Activated CD8-positive, alpha-beta memory T cell treated with anti-CD3 and anti-CD28 coated beads for 48 hours (primary cell): Measurements from ENCODE around the gene EML3.
"Not testable (repeated sequence)": the region's sequence is repeated elsewhere in the genome, so short reads cannot be mapped to it uniquely, and the experiment has no call there.

Experiments used
- DNase-seq, 3 experiments: peaks; one replicate each; pipeline ENCODE4 v3.0.0-alpha.2; 2020; ENCODE audit warnings: low read depth in 2 of 3, low spot score in 2 of 3

Gene EML3

DNA sequence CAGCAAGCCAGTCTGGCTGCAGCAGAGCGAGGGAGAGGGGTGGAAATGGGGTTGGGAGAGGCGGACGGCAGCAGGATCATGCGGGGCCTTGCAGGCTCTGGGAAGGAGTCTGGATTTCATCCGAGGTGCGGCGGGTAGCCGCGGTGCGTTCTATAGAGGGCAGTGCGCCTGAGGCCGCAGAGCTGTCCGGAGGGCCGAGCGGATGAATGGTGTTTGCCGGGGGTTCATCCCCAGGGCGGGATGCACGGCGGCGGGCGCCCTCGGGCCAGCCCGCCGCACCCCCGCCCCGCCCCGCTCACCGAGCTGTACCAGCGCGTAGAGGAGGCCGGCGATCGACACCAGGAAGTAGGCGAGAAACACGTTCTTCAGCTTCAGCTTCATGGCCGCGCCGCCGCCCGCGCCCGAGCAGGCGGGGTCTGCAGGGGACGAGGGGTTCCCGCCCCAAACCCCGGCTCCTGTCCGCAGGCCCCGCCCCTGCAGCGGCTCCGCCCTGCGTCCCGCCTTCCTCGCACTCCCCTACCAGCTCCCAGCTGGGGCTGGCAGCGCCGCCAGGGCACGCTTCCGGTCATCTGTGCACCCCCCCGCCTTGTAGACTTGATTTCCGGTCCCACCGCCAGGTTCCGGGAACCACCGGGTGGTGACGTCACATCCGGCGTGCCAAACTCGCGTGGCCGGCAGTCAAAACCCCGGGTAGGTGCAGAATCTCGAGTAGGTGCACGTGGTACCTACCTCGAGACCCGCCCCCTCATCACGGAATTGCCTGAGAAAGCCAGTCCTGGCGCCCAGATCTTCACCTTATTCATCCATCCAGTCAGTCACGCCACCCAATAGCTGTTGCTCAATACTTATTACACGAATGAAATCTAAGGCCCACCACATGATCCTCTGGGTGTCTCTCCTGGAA, 9.2 kb upstream of the EML3 start, which contains the start of gene B3GAT3:
TSS of gene B3GAT3 (minus strand) at position 420 of the 904 bp plus-strand sequence. CDS start at position 381, 39 bp downstream.
- peak; percentile 94 to 97 (median 95) for DNase-seq

DNA sequence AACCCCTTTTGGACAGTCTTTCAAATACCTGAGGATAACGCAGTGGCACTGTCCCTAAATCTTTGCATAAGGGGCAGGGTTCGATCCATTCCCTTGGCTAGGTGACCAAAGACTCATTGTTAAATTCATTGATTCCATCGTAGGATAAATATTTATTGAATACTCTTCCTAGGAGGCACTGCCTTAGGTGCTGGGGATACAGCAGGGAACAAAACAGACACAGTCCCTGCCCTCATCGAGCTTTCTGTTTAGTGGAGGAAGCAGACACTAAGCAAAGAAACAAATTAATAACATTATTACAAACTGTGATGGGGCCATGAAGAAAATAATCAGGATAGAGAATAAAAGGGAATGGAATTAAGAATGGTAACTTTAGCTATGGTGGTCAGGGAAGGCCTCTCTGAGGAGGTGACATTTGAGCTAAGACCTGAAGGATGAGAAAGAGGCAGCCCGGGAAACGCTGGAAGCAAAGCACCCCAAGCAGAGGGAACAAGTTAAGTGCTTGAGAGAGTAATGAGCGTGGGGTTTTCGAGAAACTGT, 8.5 kb upstream of the EML3 start:
- DNase-seq = no peak

DNA sequence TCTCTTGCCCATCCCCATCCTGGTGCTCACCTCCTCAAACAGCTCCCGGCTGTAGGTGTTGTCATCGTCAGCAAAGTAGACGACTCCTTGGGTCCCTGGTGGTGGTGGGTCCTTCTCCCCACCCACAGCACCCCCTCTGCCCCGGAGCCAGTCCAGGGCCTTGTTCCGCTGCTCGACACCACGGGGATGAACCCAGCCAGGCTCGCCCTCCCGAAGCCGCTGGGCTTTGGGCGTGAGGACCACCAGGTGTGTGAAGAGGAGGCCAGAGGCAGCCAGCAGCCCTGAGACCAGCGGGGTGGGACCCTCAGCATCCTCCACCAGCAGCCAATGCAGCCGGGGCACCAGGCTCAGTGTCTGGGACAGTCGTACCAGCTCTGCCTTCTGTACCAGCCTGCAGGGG, 4.4 kb upstream of the EML3 start:
- not testable (repeated sequence) for DNase-seq

DNA sequence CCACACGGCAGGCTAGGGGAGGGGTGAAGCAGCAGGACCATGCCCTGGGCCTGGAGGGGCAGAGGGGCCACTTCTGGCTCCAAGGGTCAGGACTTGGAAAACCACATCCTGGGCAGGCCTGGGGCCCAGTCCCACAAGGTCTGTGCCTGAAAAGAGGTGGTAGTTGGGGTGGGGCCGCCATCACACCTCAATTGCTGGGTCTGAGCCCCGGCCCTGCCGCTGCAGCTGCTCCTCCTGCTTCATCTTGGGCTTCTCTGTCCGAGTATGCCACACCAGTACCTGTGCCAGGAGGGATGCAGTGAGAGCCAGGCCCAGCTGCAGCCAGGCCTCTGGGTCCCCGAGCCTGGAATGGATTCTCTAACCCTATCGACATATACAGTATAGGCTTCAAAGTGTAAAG, 2.9 kb upstream of the EML3 start:
- DNase-seq = no peak

DNA sequence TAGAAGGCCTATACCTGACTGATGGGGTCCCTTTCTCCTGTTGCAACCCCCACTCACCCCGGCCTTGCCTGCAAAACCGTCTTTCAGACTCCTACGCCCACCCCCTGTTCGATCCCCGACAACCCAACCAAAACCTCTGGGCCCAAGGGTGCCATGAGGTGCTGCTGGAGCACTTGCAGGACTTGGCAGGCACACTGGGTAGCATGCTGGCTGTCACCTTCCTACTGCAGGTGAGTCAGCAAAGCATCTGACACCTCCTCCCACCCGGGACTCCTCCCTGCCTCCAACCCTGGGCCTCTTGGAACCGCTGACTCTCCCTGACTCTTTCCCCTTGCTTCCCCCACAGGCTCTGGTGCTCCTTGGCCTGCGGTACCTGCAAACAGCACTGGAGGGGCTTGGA, 1.7 kb upstream of the EML3 start:
- DNase-seq = no peak

DNA sequence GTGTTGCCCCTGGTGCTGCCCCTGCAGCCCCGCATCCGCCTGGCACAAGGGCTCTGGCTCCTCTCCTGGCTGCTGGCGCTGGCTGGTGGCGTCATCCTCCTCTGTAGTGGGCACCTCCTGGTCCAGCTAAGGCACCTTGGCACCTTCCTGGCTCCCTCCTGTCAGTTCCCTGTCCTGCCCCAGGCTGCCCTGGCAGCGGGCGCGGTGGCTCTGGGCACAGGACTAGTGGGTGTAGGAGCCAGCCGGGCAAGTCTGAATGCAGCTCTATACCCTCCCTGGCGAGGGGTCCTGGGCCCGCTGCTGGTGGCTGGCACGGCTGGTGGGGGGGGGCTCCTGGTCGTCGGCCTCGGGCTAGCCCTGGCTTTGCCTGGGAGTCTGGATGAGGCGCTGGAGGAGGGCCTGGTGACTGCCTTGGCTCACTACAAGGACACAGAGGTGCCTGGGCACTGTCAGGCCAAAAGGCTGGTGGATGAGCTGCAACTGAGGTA, 760 bp upstream of the EML3 start:
- DNase-seq = no peak

DNA sequence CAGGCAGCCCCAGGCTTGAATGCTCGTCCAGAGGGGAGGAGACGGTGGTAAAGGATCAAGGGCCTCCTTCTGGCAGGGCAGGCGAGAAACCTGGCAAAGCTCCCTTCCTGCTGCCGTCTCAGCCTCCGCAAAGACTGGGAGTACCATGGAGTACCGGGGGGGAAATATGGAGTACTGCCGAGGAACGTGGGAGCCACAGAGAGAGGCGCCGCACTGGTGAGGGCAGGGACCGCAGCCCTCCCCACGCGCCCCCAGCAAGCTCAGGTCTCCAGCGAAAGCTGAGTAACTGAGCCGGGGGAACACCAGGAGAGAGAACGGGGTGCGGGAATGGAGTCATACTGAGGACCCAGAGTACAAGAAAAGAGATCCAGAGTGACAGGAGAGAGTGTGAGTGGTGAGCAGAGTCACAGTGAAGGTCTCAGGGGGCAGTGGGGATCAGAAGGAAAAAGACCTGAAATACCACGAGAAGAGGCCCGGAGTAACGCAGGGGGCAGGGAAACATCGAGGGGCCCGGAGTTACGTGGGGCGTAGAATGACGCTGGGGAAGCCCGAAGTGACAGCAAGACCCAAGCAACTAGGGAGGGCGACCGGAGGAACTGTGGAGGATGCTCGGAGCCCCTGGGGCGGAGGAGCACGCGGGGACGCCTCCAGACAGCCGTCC, 740 bp downstream of the EML3 start:
- peak in 2 of 3 experiments; percentile 35 to 38 for DNase-seq

DNA sequence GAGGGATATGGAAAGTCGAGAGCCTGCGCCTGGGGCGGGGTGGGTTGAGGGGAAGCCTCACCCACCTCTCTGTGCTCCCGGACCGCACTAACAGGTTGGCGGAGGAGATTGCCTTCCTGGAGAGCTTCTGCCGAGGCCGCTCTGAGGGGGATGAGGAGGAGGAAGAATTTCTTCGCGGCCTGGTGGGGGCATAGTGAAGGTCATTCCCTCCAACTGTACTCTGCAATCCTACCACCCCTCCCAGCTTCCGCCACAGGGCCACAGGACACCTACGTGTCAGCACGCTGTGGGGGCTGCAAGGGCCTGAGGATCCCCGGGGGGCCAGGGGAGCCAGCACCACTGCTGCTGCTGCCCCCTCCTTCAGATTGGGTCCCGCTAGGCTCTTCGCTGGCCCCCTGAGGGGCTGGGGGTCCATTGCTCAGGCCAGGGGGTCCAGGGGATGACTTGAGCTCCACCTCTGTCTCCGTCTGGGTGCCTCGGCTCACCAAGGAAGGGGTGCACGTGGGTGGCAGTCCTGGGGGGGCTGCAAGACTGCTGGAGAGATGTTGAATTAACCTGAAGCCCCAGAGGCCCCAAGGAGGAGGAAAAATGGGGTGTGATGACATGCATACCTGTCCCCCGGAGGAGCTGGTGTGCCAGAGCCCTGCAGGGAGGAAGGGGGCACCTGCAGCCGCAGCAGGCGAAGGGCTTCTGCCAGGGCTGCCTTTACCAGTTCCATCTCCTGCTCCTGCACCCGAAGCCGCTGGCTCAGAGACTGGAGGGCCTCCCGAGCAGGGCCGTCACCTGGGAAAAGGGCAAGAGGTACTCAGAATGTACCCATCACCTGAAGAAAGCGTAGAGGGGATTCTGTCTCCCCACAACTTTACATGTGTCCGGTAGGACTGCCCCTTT, 1.5 kb downstream of the EML3 start:
- no peak for DNase-seq

DNA sequence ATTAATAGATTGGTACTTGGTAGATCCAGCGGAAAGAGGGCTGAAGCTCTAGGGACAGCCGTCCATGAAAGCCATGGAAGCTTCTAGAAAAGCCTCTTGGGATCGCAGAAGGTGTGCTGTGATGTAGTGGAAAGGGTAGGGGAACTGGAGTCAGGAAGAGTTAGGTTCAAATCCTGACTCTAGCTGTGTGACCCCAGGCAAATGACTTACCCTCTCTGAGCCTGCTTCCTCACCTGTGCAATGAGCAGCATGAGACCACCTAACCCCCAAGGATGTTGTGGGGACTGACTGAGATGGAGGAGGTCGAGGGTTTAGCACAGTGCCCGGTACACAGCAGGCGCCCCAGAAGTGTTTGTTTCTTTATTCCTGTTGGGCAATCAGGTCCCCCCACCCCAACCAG, 2.2 kb downstream of the EML3 start:
- DNase-seq = no peak

DNA sequence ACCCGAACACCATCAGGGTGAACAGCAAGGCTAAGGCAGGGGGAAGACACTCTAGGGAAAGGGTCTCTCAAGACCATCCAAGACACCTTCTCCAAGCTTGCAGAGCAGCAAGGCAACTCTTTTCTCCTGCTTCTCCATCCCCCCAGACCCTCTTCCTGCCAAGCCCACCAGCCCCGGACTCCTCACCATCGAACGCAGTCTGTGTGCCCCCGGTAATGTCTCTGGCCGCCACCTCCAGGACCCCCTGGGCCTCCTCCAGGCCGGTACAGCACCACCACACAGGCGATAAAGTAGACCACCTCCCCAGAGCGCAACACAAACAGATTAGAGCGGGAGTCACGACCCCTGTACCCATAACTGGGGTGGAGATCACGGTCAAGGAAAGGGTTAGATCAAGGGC, 3.8 kb downstream of the EML3 start:
- DNase-seq = no peak

DNA sequence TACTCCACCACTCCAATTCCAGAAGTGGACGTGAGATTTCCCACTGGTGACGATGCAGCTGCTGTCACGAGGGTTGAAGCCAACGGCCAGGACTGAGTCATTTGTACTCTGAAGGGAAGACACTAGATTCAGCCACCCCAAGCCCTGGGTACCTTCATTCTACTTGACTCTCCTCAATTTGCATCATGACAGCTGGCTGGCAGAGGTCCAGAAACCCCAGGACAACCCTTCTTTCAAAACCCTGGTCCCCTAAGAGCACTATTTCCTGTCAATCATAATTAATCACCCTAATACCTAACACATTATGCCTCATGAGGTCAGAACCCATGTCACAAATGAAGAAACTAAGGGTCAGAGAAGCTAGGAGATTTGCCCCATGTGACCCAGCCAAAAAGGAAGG, 4.9 kb downstream of the EML3 start:
- no peak for DNase-seq

DNA sequence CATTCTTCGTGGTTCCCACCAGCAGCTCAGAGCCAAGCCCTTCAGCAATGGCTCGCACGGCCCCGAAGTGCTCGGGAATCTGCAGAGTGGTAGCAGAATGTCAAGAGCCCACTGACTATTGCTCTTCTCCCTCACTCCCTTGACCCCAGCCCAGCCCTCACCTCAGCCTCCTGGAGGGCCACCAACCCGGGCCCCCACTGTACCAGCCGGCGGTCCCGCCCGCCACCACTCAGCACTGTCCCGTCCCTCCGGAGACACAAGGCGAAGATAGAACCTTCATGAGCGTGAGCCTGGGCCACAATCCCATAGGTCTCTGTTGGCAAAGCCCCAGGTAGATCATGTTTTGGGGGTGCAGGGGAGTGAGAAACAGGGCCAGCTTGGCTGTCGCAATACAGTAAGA, 6.7 kb downstream of the EML3 start:
- no peak for DNase-seq

DNA sequence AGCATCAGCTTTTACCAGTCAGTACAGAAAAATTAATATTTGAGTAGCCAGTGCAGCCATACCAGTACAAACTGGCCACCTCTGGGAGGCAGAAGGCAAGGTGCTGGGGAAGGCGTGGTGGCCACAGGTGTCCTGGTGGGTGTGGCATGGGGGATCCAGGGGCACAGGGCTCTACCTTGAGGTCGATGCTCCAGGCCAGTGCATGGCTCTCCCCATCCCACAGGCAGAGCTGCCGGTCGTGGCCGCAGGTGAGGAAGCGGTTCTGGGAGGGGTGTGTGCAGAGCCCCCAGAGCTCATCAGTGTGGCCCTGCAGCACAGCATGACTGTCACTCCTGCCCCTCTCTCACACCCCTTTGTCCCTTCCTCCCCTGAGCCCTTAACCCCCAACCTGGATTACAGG, 7.1 kb downstream of the EML3 start:
- no peak for DNase-seq

DNA sequence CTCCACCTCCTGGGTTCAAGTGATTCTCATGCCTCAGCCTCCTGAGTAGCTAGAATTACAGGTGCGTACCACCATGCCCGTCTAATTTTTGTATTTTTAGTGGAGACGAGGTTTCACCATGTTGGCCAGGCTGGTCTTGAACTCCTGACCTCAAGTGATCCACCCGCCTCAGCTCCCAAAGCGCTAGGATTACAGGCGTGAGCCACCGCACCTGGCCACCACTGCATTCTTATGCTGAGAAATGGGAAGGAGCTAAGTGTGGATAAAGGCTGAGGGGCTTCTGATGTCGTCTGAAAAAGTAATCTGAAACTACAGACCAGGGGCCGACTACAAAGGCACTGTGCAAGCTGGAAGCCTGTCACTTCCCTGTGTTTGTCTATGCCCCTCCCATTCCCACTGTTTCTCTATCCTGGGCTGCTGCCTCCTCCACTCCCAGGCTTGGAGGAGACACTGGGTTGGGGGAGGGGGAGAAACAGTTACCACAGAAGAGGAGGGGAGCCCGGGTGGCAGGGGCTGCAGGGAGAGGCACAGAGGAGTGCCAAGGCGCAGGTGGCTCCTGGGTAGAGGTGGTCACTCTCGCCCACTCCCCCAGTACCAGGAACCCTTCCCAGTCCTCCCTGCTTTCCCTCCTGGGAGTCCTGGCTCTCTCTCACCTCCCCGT, 8.0 kb downstream of the EML3 start:
- DNase-seq = no peak

DNA sequence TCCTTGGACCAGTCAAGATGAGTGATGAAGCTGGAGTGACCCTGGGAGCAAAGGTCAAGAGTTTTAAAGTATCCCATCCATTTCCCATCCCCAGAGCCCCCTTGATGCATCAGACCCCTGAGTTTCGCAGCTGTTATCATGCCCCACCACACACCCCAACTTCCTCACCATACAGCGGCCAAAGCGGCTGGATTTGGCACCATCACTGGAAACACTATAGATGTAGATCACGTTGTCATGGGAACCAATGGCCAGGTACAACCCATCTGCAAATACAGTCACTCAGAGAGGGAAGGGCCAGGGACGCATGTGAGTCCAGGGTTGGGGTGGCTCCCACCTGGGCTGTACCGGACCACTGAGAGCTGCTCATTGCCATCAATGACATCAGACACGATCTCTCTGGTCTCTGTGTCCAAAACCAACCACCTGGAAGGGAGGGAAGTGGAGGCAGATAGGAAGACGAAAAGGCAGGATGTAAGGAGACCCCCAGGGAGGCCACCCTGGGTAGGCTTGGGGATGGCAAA, 8.7 kb downstream of the EML3 start:
- DNase-seq = no peak

DNA sequence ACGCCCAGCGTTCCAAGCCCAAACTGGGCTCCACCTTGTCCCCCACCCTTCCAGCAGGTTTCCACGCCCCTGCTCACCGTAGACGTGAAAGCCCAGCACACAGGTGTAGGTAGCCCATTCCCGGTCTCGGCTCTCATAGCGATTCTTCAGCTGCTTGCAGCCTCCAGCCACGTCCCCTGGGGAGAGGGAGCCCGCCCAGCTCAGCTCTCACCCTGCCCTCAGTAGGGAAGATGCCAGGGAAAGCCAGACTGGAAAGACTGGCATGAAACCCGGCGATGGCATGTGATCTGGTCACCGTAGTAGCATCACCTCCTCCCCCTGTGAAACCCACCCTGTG, 9.5 kb downstream of the EML3 start:
- DNase-seq = no peak

DNA sequence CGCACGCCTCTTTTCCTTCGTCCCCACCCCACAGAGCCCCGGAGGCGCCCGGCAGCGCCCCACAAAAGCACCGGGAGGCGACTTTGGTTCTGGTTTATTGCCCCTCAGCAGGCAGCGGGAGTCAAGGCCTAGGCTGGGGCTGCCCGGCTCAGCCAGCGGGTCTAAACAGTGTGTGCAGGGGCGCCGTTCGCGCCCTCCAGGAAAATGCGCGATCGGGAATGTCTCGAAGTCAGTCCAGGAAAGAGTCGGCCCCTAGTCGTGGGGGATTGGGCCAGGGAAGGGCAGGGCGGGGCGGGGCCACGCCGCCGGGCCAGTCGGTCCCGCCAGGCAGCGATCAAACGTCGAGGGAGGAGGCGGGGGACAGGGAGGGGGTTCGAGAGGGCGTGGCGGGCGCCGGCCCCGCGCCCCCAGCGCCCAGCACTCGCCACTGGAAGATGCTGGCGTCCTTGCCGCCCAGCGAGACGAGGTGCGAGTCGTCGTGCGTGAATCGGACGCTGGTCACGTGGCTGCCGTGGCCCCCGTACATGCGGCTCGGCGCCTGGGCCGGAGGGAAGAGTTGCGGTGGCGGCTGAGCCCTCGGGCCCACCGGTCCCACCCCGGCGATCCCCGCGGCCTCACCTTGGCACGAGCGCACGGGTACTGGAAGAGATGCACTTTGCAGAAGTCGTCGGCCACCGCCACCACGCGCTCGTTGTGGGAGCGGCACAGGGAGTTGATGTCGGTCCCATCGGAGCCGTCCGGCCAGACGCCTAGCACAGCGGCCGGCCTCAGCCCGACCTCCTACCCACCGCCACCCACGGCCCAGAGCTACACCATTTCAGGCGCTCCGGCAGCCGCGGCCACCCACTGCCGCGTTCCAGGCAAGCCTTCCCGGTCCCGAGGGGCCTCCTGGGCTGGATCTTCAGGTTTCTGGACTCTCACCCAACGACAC, 10.2 kb downstream of the EML3 start:
- DNase-seq = no peak

DNA sequence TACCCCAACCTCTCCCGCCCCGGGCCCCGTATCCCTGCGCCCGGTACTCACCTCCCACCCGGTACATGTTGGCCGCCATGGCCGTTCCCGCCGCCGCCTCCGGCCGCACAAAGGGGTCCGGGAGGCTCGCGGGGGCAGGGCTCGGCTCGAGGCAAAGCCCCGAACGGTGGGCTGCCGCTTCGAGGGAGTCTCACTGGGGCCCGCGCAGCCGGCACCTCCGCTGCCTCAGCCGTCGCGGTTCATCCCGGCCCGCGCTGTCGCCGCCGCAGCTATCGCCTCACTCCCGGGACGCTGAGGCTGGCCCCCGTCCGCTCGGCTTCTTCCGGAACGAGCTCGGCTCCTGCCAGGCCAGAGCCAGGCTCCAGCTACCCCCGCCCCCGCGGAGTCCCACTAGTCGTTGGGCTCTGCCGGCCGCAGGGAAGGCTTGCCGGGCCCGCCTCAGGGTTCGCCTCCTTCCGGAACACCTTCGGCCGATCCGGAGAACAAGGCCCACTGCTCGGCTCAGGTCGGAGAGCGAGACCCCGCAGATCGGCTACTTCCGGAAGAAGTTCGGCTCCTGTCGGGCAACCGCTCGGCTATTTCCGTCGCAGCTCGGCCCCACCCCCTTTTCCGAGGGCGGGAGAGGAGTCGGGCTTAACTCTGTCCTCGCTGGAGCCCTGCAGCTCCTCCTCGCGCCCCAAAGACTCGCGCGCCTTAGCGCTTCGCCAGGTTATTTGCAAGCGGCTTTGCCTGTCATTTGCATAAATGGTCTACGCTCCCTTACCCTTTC, 11.0 kb downstream of the EML3 start, which contains the start of gene MTA2:
TSS of gene MTA2 (minus strand) at position 494 of the 769 bp plus-strand sequence. CDS start at position 79, 415 bp downstream.
- peak; percentile 97 to 100 (median 100) for DNase-seq

DNA sequence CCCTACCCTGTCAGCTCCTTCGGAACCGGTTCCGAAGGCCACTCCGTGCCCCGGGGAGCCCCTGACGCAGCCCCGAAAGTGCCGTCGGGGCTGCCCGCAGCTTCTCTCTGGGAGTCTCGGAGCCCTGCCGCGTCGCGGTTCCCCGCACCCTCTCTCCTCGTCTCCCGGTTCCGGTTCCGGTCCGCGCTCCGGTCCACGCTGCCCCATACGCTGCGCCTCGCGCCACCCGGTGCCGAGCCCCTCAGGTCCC, 11.5 kb downstream of the EML3 start:
- DNase-seq = no peak
